GM12891 (cell line): ENCODE data around the gene MRPL9.
"Not testable (repeated sequence)": the region's sequence is repeated elsewhere in the genome, so short reads cannot be mapped to it uniquely, and the experiment has no call there.

Experiments used
- DNase-seq: peaks from one replicate; pipeline ENCODE4 v3.0.0; 2011; ENCODE audit warnings: low spot score; ENCODE audit not compliant: insufficient read length
- FAIRE-seq: peaks from 2 replicates; lab custom pipeline; 2011; peaks lifted over from hg19 to GRCh38; lab: Jason Lieb, UNC
- PAX5 ChIP-seq: IDR thresholded peaks from 2 replicates; pipeline ENCODE4 v1.6.1; 2011; ENCODE audit warnings: low read length, moderate library complexity, mild to moderate bottlenecking; ENCODE audit not compliant: insufficient read depth, severe bottlenecking
- POLR2A ChIP-seq: IDR thresholded peaks from 2 replicates; pipeline ENCODE4 v1.6.1; 2011; ENCODE audit warnings: low read depth, low read length, control low read depth
- POLR2AphosphoS5 ChIP-seq: IDR thresholded peaks from 2 replicates; pipeline ENCODE4 v1.6.1; 2011; ENCODE audit warnings: low read depth, low read length, control low read depth
- POU2F2 ChIP-seq: IDR thresholded peaks from 2 replicates; pipeline ENCODE4 v1.6.1; 2011; ENCODE audit warnings: low read depth, mild to moderate bottlenecking, control low read depth, low read length, moderate library complexity
- SPI1 ChIP-seq: IDR thresholded peaks from 2 replicates; pipeline ENCODE4 v1.6.1; 2011; ENCODE audit warnings: low read depth, low read length, control low read depth
- TAF1 ChIP-seq: IDR thresholded peaks from 2 replicates; pipeline ENCODE4 v1.6.1; 2011; ENCODE audit warnings: low read depth, low read length, control low read depth

The MRPL9 gene

GRCh38 chr1:151783796-151784195, 20.5 kb upstream of the MRPL9 start:
- FAIRE-seq (no peak), DNase-seq (no peak)
- no peak for TF ChIP-seq PAX5
- TF ChIP-seq TAF1, result no peak
- no peak for TF ChIP-seq POU2F2
- TF ChIP-seq POLR2A, result no peak
- TF ChIP-seq SPI1, result no peak
- TF ChIP-seq POLR2AphosphoS5, result no peak

- TF ChIP-seq POLR2A (no peak), PAX5 (no peak), SPI1 (no peak), POLR2AphosphoS5 (no peak), POU2F2 (no peak), TAF1 (no peak)
- DNase-seq (no peak), FAIRE-seq (no peak)
These were observed 19.4 kb upstream of the MRPL9 start for GRCh38 chr1:151782741-151783140.

- FAIRE-seq, DNase-seq: not testable (repeated sequence)
These were observed 18.7 kb upstream of the MRPL9 start for GRCh38 chr1:151782026-151782425.

DNA sequence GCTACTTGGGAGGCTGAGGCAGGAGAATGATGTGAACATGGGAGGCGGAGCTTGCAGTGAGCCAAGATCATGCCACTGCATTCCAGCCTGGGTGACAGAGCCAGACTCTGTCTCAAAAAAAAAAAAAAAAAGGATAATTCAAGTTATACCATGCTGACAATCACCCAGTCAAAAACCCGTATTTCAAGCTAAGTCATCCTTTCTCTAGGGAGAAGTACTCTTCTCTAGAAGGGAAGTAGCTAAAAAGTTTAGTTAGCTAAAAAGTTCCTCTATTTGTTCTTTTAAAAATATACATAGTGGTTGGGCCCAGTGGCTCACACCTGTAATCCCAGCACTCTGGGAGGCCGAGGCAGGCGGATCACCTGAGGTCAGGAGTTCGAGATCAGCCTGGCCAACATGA, 17.4 kb upstream of the MRPL9 start:
- not testable (repeated sequence) for DNase-seq, FAIRE-seq

- TF ChIP-seq PAX5, result no peak
- TF ChIP-seq POLR2AphosphoS5, result no peak
- TF ChIP-seq POU2F2, result no peak
- TF ChIP-seq TAF1, result no peak
- no peak for TF ChIP-seq SPI1
- TF ChIP-seq POLR2A, result no peak
- FAIRE-seq (no peak), DNase-seq (no peak)
These were observed 16.6 kb upstream of the MRPL9 start for GRCh38 chr1:151779852-151780251.

DNA sequence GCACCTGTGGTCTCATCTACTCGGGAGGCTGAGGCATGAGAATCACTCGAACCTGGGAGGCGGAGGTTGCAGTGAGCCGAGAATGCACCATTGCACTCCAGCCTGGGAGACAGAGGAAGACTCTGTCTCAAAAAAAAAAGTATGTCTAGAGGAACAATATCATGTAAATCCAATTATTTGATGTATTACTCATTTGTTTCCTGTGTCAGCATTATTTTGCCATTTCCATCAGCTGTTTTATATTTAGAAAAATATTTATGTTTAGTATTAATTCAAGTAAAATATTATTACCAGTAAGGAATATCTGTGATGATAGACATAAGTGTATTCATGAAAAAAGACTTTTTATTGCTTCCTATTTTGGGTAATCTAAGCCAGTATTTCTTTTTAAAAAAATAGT, 14.0 kb upstream of the MRPL9 start:
- TF ChIP-seq POU2F2 (no peak), POLR2AphosphoS5 (no peak), PAX5 (no peak), POLR2A (no peak), TAF1 (no peak), SPI1 (no peak)
- FAIRE-seq (no peak), DNase-seq (no peak)

GRCh38 chr1:151776665-151777062, 13.4 kb upstream of the MRPL9 start:
- FAIRE-seq (no peak), DNase-seq (no peak)
- no peak for TF ChIP-seq TAF1
- no peak for TF ChIP-seq SPI1
- TF ChIP-seq POLR2AphosphoS5, result no peak
- no peak for TF ChIP-seq POLR2A
- no peak for TF ChIP-seq POU2F2
- no peak for TF ChIP-seq PAX5

GRCh38 chr1:151775894-151776664, 12.8 kb upstream of the MRPL9 start:
- no peak for FAIRE-seq
- TF ChIP-seq SPI1, result no peak
- no peak for TF ChIP-seq POLR2A
- no peak for TF ChIP-seq TAF1
- no peak for TF ChIP-seq POU2F2
- no peak for DNase-seq

- no peak for DNase-seq
- TF ChIP-seq POU2F2 (no peak), POLR2AphosphoS5 (no peak), SPI1 (no peak), POLR2A (no peak), TAF1 (no peak)
- no peak for FAIRE-seq
These were observed 11.1 kb upstream of the MRPL9 start for GRCh38 chr1:151774256-151774922.

- no peak for FAIRE-seq
- TF ChIP-seq TAF1 (no peak), POLR2AphosphoS5 (no peak), POU2F2 (no peak), PAX5 (no peak), POLR2A (no peak), SPI1 (no peak)
- no peak for DNase-seq
These were observed 10.4 kb upstream of the MRPL9 start for GRCh38 chr1:151773702-151774101.

DNA sequence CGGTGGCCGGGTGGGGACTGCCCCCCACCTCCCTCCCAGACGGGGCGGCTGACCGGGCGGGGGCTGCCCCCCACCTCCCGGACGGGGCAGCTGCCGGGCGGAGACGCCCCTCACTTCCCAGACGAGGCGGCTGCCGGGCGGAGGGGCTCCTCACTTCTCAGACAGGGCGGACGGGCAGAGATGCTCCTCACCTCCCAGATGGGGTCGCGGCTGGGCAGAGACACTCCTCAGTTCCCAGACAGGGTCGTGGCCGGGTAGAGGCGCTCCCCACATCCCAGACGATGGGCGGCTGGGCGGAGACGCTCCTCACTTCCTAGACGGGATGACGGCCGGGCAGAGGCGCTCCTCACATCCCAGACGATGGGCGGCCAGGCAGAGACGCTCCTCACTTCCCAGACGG, 6.0 kb upstream of the MRPL9 start:
- not testable (repeated sequence) for FAIRE-seq, DNase-seq

DNA sequence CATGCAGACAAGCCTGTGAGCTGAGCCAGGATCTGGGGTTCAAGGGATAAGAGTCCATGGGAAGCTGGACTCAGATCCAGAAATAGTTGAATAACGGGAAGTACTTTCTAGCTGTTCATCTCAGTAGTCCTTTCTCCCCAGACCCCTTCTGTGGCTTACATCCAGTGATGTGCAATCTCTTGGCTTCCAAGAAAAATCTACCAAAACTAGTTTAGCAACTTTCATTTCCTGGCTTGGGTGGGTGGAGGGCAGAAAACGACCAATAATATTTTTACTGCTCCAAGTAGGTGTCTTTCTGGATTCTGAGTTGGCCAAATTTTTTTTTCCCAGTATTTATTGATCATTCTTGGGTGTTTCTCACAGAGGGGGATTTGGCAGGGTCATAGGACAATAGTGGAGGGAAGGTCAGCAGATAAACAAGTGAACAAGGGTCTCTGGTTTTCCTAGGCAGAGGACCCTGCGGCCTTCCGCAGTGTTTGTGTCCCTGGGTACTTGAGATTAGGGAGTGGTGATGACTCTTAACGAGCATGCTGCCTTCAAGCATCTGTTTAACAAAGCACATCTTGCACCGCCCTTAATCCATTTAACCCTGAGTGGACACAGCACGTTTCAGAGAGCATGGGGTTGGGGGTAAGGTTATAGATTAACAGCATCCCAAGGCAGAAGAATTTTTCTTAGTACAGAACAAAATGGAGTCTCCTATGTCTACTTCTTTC, 5.2 kb upstream of the MRPL9 start:
- not testable (repeated sequence) for FAIRE-seq

More for the DNA sequence above, 5.2 kb upstream of the MRPL9 start:
- not testable (repeated sequence) for DNase-seq
